HG02981 (cell line): Measurements from ENCODE around the gene HCRT.
"Not testable (repeated sequence)": the region's sequence is repeated elsewhere in the genome, so short reads cannot be mapped to it uniquely, and the experiment has no call there.

ENCODE experiments used
- ATAC-seq: cut with Tn5 transposase; IDR thresholded peaks from one replicate; pipeline ENCODE4 v1.9.1; 2021; ENCODE audit warnings: mild to moderate bottlenecking, moderate library complexity; ENCODE audit not compliant: unreplicated experiment

The HCRT gene

GRCh38 chr17:42184713-42185620 is at the start of gene HCRT:
Gene HCRT, minus strand, starts transcription at chr17:42185452. Its CDS starts 87 bp downstream, at chr17:42185365.
- no peak for ATAC-seq

GRCh38 chr17:42233994-42234393 is 48.7 kb upstream of the HCRT start:
- no peak for ATAC-seq

- ATAC-seq, result no peak
Measured at GRCh38 chr17:42233156-42233555, 47.9 kb upstream of the HCRT start.

- ATAC-seq, result no peak
Measured at GRCh38 chr17:42230225-42230624, 45.0 kb upstream of the HCRT start.

- ATAC-seq, result no peak
Measured at GRCh38 chr17:42227849-42228700, 42.8 kb upstream of the HCRT start.

- no peak for ATAC-seq
Measured at GRCh38 chr17:42225646-42226045, 40.4 kb upstream of the HCRT start.

GRCh38 chr17:42224651-42225050 is 39.4 kb upstream of the HCRT start:
- no peak for ATAC-seq

GRCh38 chr17:42221886-42222745 is 36.9 kb upstream of the HCRT start:
- no peak for ATAC-seq

- not testable (repeated sequence) for ATAC-seq
Measured at GRCh38 chr17:42219280-42219679, 34.0 kb upstream of the HCRT start.

GRCh38 chr17:42214156-42214555 is 28.9 kb upstream of the HCRT start:
- no peak for ATAC-seq

- ATAC-seq, result no peak
Measured at GRCh38 chr17:42212382-42212781, 27.1 kb upstream of the HCRT start.

GRCh38 chr17:42211921-42212341 is 26.7 kb upstream of the HCRT start:
- ATAC-seq, result not testable (repeated sequence)

- no peak for ATAC-seq
Measured at GRCh38 chr17:42210046-42210445, 24.8 kb upstream of the HCRT start.

GRCh38 chr17:42206153-42206612 is 20.9 kb upstream of the HCRT start:
- ATAC-seq, result not testable (repeated sequence)

- no peak for ATAC-seq
Measured at GRCh38 chr17:42203354-42203753, 18.1 kb upstream of the HCRT start.

- no peak for ATAC-seq
Measured at GRCh38 chr17:42202696-42203095, 17.4 kb upstream of the HCRT start.

GRCh38 chr17:42202159-42202558 is 16.9 kb upstream of the HCRT start:
- no peak for ATAC-seq

- no peak for ATAC-seq
Measured at GRCh38 chr17:42201458-42201772, 16.2 kb upstream of the HCRT start.

- ATAC-seq, result no peak
Measured at GRCh38 chr17:42200706-42201457, 15.6 kb upstream of the HCRT start.

- ATAC-seq, result no peak
Measured at GRCh38 chr17:42199416-42200011, 14.3 kb upstream of the HCRT start.
